HG03575 (cell line): ENCODE results near the gene ZNF512B.

ENCODE experiments used
- ATAC-seq: cut with Tn5 transposase; IDR thresholded peaks from one replicate; pipeline ENCODE4 v1.9.1; 2021; ENCODE audit not compliant: unreplicated experiment, insufficient number of reproducible peaks, low FRiP score; ENCODE audit errors: extremely low read depth

ZNF512B gene

GRCh38 chr20:63953764-63954429 is 15.8 kb downstream of the ZNF512B start:
- no peak for ATAC-seq

GRCh38 chr20:63952769-63953168 is 17.0 kb downstream of the ZNF512B start:
- no peak for ATAC-seq

GRCh38 chr20:63952210-63952535 is 17.6 kb downstream of the ZNF512B start:
- ATAC-seq: no peak

GRCh38 chr20:63951398-63952209 is 18.1 kb downstream of the ZNF512B start:
- ATAC-seq: no peak

- ATAC-seq: no peak
These were observed 18.9 kb downstream of the ZNF512B start for GRCh38 chr20:63950701-63951397.

GRCh38 chr20:63947638-63948456 is 21.9 kb downstream of the ZNF512B start:
- ATAC-seq: no peak

GRCh38 chr20:63946986-63947637 is 22.6 kb downstream of the ZNF512B start:
- no peak for ATAC-seq

- ATAC-seq: no peak
These were observed 23.5 kb downstream of the ZNF512B start for GRCh38 chr20:63945921-63946920.

- no peak for ATAC-seq
These were observed 24.6 kb downstream of the ZNF512B start for GRCh38 chr20:63945031-63945658.

GRCh38 chr20:63944078-63944941 is 25.4 kb downstream of the ZNF512B start:
- no peak for ATAC-seq

GRCh38 chr20:63943808-63944077 is 26.0 kb downstream of the ZNF512B start:
- no peak for ATAC-seq

- ATAC-seq: no peak
These were observed 26.5 kb downstream of the ZNF512B start for GRCh38 chr20:63942969-63943807.

GRCh38 chr20:63942250-63942951 is 27.3 kb downstream of the ZNF512B start:
- no peak for ATAC-seq

- no peak for ATAC-seq
These were observed 28.2 kb downstream of the ZNF512B start for GRCh38 chr20:63941282-63942081.
